ENCODE results near the gene KCND1. TPM values are rescaled to one million over a fixed set of nuclear protein-coding genes. Genes with fewer than 3 reads are reported as not detected.

Gene KCND1
- total and polyA plus RNA-seq, 4 donors: 0.17 to 1.1 (median 0.28) TPM

GRCh38 chrX:48945517-48946348, 25.9 kb downstream of the KCND1 start:
- DNase-seq (ENCODE audit: low spot score): peak; percentile 63
- peaks cover 5 to 22% (median 10%) of the 10 kb centered on the region in 4 donors for H3K4me1 ChIP-seq (ENCODE audit: control insufficient read depth in 4 of 4, insufficient read depth in 4 of 4, low read length in 3 of 4)
- no peak for TF ChIP-seq EGR1 (IDR thresholded peaks at IDR 0.05; ENCODE audit: low read depth in 2 of 2)
- TF ChIP-seq FOXA2 (IDR thresholded peaks at IDR 0.05): no peak
- TF ChIP-seq CTCF (IDR thresholded peaks at IDR 0.05; ENCODE audit: low read depth, low read length, missing input control): peak; percentile 70
- TF ChIP-seq JUND (IDR thresholded peaks at IDR 0.05): no peak
- no peak for TF ChIP-seq HNF4A (conservative IDR thresholded peaks at IDR 0.05)
- no peak for TF ChIP-seq RXRA (IDR thresholded peaks at IDR 0.05)
- TF ChIP-seq ZBTB33 (IDR thresholded peaks at IDR 0.05): no peak
- TF ChIP-seq ATF3 (IDR thresholded peaks at IDR 0.05): no peak
- TF ChIP-seq GABPA (IDR thresholded peaks at IDR 0.05 in 1 of 2, conservative IDR thresholded peaks at IDR 0.05 in 1 of 2): no peak
- no peak for TF ChIP-seq TAF1 (conservative IDR thresholded peaks at IDR 0.05)
- no peak for TF ChIP-seq HNF4G (IDR thresholded peaks at IDR 0.05)
- TF ChIP-seq NR2F2 (IDR thresholded peaks at IDR 0.05): no peak
- peak; percentile 73 to 83 for TF ChIP-seq RAD21 (IDR thresholded peaks at IDR 0.05)
- no peak for TF ChIP-seq MAX (IDR thresholded peaks at IDR 0.05)
- no peak overlapping the region for H3K27ac ChIP-seq (ENCODE audit: low read depth in 1 of 2, low read length in 2 of 2)
- WGBS: 56% methylated on average over 8 of the region's 8 CpGs
- H3K9me3 ChIP-seq (ENCODE audit: control insufficient read depth in 4 of 4, low read length in 3 of 4): no peaks in the 10 kb centered on the region
- no peak overlapping the region for H3K4me3 ChIP-seq (ENCODE audit: low read depth in 1 of 3, low read length in 3 of 3)
- no peaks in the 10 kb centered on the region for H3K27me3 ChIP-seq (ENCODE audit: control insufficient read depth in 4 of 4, insufficient read depth in 4 of 4, low read length in 3 of 4)
- no peaks in the 10 kb centered on the region for H3K36me3 ChIP-seq (ENCODE audit: control insufficient read depth in 4 of 4, insufficient read depth in 3 of 4, low read depth in 1 of 4, low read length in 3 of 4)
- H3K9ac ChIP-seq (ENCODE audit: low read depth in 1 of 2, low read length in 2 of 2): no peak overlapping the region

- no peak overlapping the region for H3K27ac ChIP-seq (ENCODE audit: low read depth in 1 of 2, low read length in 2 of 2)
- no peak overlapping the region for H3K4me3 ChIP-seq (ENCODE audit: low read depth in 1 of 3, low read length in 3 of 3)
- H3K9me3 ChIP-seq (ENCODE audit: control insufficient read depth in 4 of 4, low read length in 3 of 4): no peaks in the 10 kb centered on the region
- no peak for DNase-seq (ENCODE audit: low spot score)
- no peaks in the 10 kb centered on the region for H3K36me3 ChIP-seq (ENCODE audit: control insufficient read depth in 4 of 4, insufficient read depth in 3 of 4, low read depth in 1 of 4, low read length in 3 of 4)
- TF ChIP-seq HNF4G (IDR thresholded peaks at IDR 0.05): no peak
- no peak for TF ChIP-seq MAX (IDR thresholded peaks at IDR 0.05)
- TF ChIP-seq CTCF (IDR thresholded peaks at IDR 0.05; ENCODE audit: low read depth, low read length, missing input control): no peak
- no peak for TF ChIP-seq JUND (IDR thresholded peaks at IDR 0.05)
- TF ChIP-seq FOXA2 (IDR thresholded peaks at IDR 0.05): no peak
- TF ChIP-seq ATF3 (IDR thresholded peaks at IDR 0.05): no peak
- no peak for TF ChIP-seq HNF4A (conservative IDR thresholded peaks at IDR 0.05)
- no peaks in the 10 kb centered on the region for H3K27me3 ChIP-seq (ENCODE audit: control insufficient read depth in 4 of 4, insufficient read depth in 4 of 4, low read length in 3 of 4)
- H3K4me1 ChIP-seq (ENCODE audit: control insufficient read depth in 4 of 4, insufficient read depth in 4 of 4, low read length in 3 of 4): peaks cover 6 to 31% (median 12%) of the 10 kb centered on the region in 4 donors
- no peak overlapping the region for H3K9ac ChIP-seq (ENCODE audit: low read depth in 1 of 2, low read length in 2 of 2)
- WGBS: 85% methylated on average over 2 of the region's 2 CpGs
Measured at GRCh38 chrX:48942895-48943294, 28.7 kb downstream of the KCND1 start.
